A549 (cell line): ENCODE measurements around the gene CCDC9. TPM values are rescaled to one million over a fixed set of nuclear protein-coding genes. Genes with fewer than 3 reads are reported as not detected.

Experiments
- ATAC-seq, 2 experiments: fragments of 200-7000 bp in 1 of 2; fragments of >200 bp in 1 of 2; cut with Nextera tagmentation in 1 of 2; cut with Tn5 transposase in 1 of 2; 3 replicates each; pipeline versions ENCODE4 v1.8.0 to v1.9.1; 2018 to 2020; ENCODE audit warnings: mild to moderate bottlenecking in 1 of 2, moderate library complexity in 1 of 2
- CTCF ChIA-PET: fragments of 300-600 bp; sonication (Branson Sonifier 250); formaldehyde crosslinking; extraction: SDS; loops from one replicate; lab custom pipeline; 2021; ENCODE audit warnings: antibody characterized with exemption, inconsistent platforms; lab: Yijun Ruan, JAX
- POLR2A ChIA-PET: fragments of 350-600 bp; formaldehyde crosslinking; extraction: SDS; loops from one replicate; lab custom pipeline; 2021; ENCODE audit warnings: antibody characterized with exemption, inconsistent platforms; lab: Yijun Ruan, JAX
- DNase-seq, 2 experiments: peaks; one replicate each; pipeline versions ENCODE4 v3.0.0 to v3.0.0-alpha.2; 2011 to 2016; ENCODE audit warnings: low read depth in 1 of 2, low spot score in 1 of 2
- FAIRE-seq: peaks from 2 replicates; lab custom pipeline; 2011; peaks lifted over from hg19 to GRCh38; lab: Jason Lieb, UNC
- H3K27ac ChIP-seq, 2 experiments: fragments of >200 bp; sonication (Bioruptor Twin); formaldehyde crosslinking; 3 replicates each; pipeline ENCODE4 v1.5.1; 2016 to 2017
- H3K4me1 ChIP-seq: fragments of >200 bp; sonication (Bioruptor Twin); formaldehyde crosslinking; 3 replicates; pipeline ENCODE4 v1.6.1; 2016
- H3K4me2 ChIP-seq: fragments of >200 bp; sonication (Bioruptor Twin); formaldehyde crosslinking; 3 replicates; pipeline ENCODE4 v1.6.1; 2016
- H3K4me3 ChIP-seq: fragments of >200 bp; sonication (Bioruptor Twin); formaldehyde crosslinking; 3 replicates; pipeline ENCODE4 v1.5.1; 2016
- H3K9me3 ChIP-seq: fragments of >200 bp; sonication (Bioruptor Twin); formaldehyde crosslinking; 3 replicates; pipeline ENCODE4 v1.6.1; 2016
- CBX2 ChIP-seq: fragments of 200-600 bp; sonication (generic); IDR thresholded peaks from 2 replicates; pipeline ENCODE4 v1.6.1; 2016; ENCODE audit warnings: low read depth, mild to moderate bottlenecking, borderline replicate concordance
- CBX8 ChIP-seq: fragments of 200-600 bp; sonication (generic); IDR thresholded peaks from 2 replicates; pipeline ENCODE4 v1.6.1; 2016
- CEBPB ChIP-seq, 2 experiments: fragments of >200 bp in 1 of 2; sonication (Bioruptor Twin) in 1 of 2; formaldehyde crosslinking in 1 of 2; IDR thresholded peaks; 2 replicates each; pipeline ENCODE4 v1.6.1; 2012 to 2016
- ELK1 ChIP-seq: fragments of 150-350 bp; IDR thresholded peaks from 2 replicates; pipeline ENCODE4 v1.6.1; 2014; ENCODE audit warnings: low read depth, mild to moderate bottlenecking, low read length
- ESRRA ChIP-seq: fragments of 150-350 bp; IDR thresholded peaks from 2 replicates; pipeline ENCODE4 v1.6.1; 2014; ENCODE audit warnings: mild to moderate bottlenecking, low read length, borderline replicate concordance
- FOSL2 ChIP-seq, 2 experiments: fragments of 450-650 bp in 1 of 2; fragments of >200 bp in 1 of 2; sonication (Bioruptor Twin) in 1 of 2; formaldehyde crosslinking; IDR thresholded peaks; 2 replicates each; pipeline versions ENCODE4 v1.5.0 to v1.6.1; 2016 to 2020; ENCODE audit warnings: mild to moderate bottlenecking in 1 of 2, moderate library complexity in 1 of 2
- GATA3 ChIP-seq: IDR thresholded peaks from 2 replicates; pipeline ENCODE4 v1.6.1; 2012; ENCODE audit warnings: borderline replicate concordance
- HES2 ChIP-seq: fragments of >200 bp; sonication (Bioruptor Twin); formaldehyde crosslinking; IDR thresholded peaks from 2 replicates; pipeline ENCODE4 v1.6.1; 2016
- HEYL ChIP-seq: fragments of 250-450 bp; sonication (Bioruptor Pico); IDR thresholded peaks from 2 replicates; pipeline ENCODE4 v1.8.0; 2021; ENCODE audit warnings: mild to moderate bottlenecking, moderate library complexity
- HMGXB4 ChIP-seq: fragments of 250-450 bp; sonication (Bioruptor Pico); IDR thresholded peaks from 2 replicates; pipeline ENCODE4 v1.5.0; 2021; ENCODE audit warnings: mild to moderate bottlenecking, moderate library complexity, borderline replicate concordance
- HOXB13 ChIP-seq: fragments of 250-450 bp; sonication (Bioruptor Pico); IDR thresholded peaks from 2 replicates; pipeline ENCODE4 v1.5.0; 2020; ENCODE audit warnings: low read depth, mild to moderate bottlenecking, moderate library complexity
- JUN ChIP-seq, 2 experiments: fragments of >200 bp; sonication (Bioruptor Twin); formaldehyde crosslinking; IDR thresholded peaks; 2 replicates in 1 of 2; 3 replicates in 1 of 2; pipeline ENCODE4 v1.6.1; 2016 to 2017
- KDM1A ChIP-seq: fragments of 200-600 bp; sonication (generic); IDR thresholded peaks from 2 replicates; pipeline ENCODE4 v1.6.1; 2016; ENCODE audit warnings: low read depth, mild to moderate bottlenecking
- KDM5A ChIP-seq: fragments of 200-600 bp; sonication (generic); IDR thresholded peaks from 2 replicates; pipeline ENCODE4 v1.6.1; 2016; ENCODE audit warnings: antibody characterized with exemption, mild to moderate bottlenecking
- MAZ ChIP-seq: fragments of 150-350 bp; IDR thresholded peaks from 2 replicates; pipeline ENCODE4 v1.6.1; 2014; ENCODE audit warnings: antibody characterized with exemption, low read depth, low read length, borderline replicate concordance
- NFE2L2 ChIP-seq: fragments of 150-350 bp; conservative IDR thresholded peaks from 2 replicates; pipeline ENCODE4 v1.6.1; 2014; ENCODE audit warnings: low read length
- POLR2A ChIP-seq: IDR thresholded peaks from 2 replicates; pipeline ENCODE4 v1.6.1; 2012; ENCODE audit warnings: mild to moderate bottlenecking, low read length
- REST ChIP-seq: fragments of 200-600 bp; sonication (generic); IDR thresholded peaks from 2 replicates; pipeline ENCODE4 v1.6.1; 2016; ENCODE audit warnings: antibody characterized with exemption, mild to moderate bottlenecking, moderate library complexity
- SMC3 ChIP-seq: fragments of >200 bp; sonication (Bioruptor Twin); formaldehyde crosslinking; IDR thresholded peaks from 3 replicates; pipeline ENCODE4 v1.6.1; 2018; ENCODE audit warnings: inconsistent platforms
- ZFP36 ChIP-seq: fragments of 450-650 bp; IDR thresholded peaks from 2 replicates; pipeline ENCODE4 v1.6.1; 2014; ENCODE audit warnings: borderline replicate concordance; ENCODE audit not compliant: partially characterized antibody
- WGBS: methylation state at CpG from one replicate; pipeline ENCODE4 v1.1.6; 2017; ENCODE audit errors: missing lambda C conversion rate; 5-methylcytosine and 5-hydroxymethylcytosine counted together
- polyA plus RNA-seq, 4 experiments: library from polyadenylated mRNA; depleted of rRNA in 3 of 4; stranded (reverse); fragments of >200 nt; fragmentation: RNase III in 1 of 4; extraction: RNeasy Plus Mini Kit Qiagen cat#74134 plus additional on column Dnase treatment in 1 of 4; gene quantifications; 2 replicates in 3 of 4; 3 replicates in 1 of 4; pipeline ENCODE4 v1.2.3, GENCODE V29; 2011 to 2017
- TF ChIP-seq, protein P1 (sequence below): fragments of 250-450 bp; sonication (Bioruptor Pico); IDR thresholded peaks from 2 replicates; pipeline ENCODE4 v1.5.0; 2020; ENCODE audit warnings: low read depth, mild to moderate bottlenecking, moderate library complexity

CCDC9 gene
- polyA plus RNA-seq, 2 of the 4 experiments (the other 2 are of a cell fraction) = 9.4 to 24.6 TPM

GRCh38 chr19:47266401-47266941 lies 10.1 kb downstream of the CCDC9 start:
- ChIA-PET CTCF (interaction anchor here (0.6 to 7.2 kb wide), 9 partner anchors 9 to 125 kb away, joined by 3 to 32 read pairs (median 5); partner anchors contain the start of genes DHX34 and INAFM1), POLR2A (interaction anchor here (1.2 to 1.9 kb wide), 2 partner anchors 8 to 10 kb away, joined by 4 to 12 read pairs; partner anchors contain the start of gene CCDC9)
- Histone ChIP-seq H3K9me3 (no peaks in the 10 kb centered on the region), H3K4me3 (no peak overlapping the region), H3K4me2 (no peak overlapping the region), H3K4me1 (no peaks in the 10 kb centered on the region), H3K27ac (no peak overlapping the region)
- ATAC-seq (no peak; a peak in 1 of 6 replicates), FAIRE-seq (no peak), DNase-seq (no peak)
- TF ChIP-seq CBX2 (no peak), HES2 (no peak), ZFP36 (no peak), HOXB13 (CRISPR knock-in tag) (no peak), JUN (IDR thresholded peaks at IDR 0.05) (no peak)
- TF ChIP-seq, protein P1, sequence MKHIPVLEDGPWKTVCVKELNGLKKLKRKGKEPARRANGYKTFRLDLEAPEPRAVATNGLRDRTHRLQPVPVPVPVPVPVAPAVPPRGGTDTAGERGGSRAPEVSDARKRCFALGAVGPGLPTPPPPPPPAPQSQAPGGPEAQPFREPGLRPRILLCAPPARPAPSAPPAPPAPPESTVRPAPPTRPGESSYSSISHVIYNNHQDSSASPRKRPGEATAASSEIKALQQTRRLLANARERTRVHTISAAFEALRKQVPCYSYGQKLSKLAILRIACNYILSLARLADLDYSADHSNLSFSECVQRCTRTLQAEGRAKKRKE (CRISPR knock-in tag) = no peak
- 92% methylated on average over 21 of the region's 21 CpGs for WGBS

GRCh38 chr19:47267350-47267759 lies 11.0 kb downstream of the CCDC9 start:
- ATAC-seq (no peak), DNase-seq (no peak), FAIRE-seq (no peak)
- no peak overlapping the region for H3K27ac ChIP-seq
- POLR2A ChIA-PET = no interaction called here
- peaks cover 2% of the 10 kb centered on the region; the same call in 1 of the 3 replicates for H3K4me1 ChIP-seq
- H3K9me3 ChIP-seq = no peaks in the 10 kb centered on the region
- H3K4me2 ChIP-seq = no peak overlapping the region
- TF ChIP-seq HES2 = no peak
- TF ChIP-seq SMC3 = no peak
- TF ChIP-seq, protein P1 (CRISPR knock-in tag) = no peak
- no peak for TF ChIP-seq REST
- no peak for TF ChIP-seq HOXB13 (CRISPR knock-in tag)
- no peak for TF ChIP-seq ZFP36
- no peak for TF ChIP-seq HMGXB4 (CRISPR knock-in tag)
- TF ChIP-seq CEBPB (IDR thresholded peaks at IDR 0.05) = no peak
- no peak for TF ChIP-seq ELK1
- TF ChIP-seq CBX8 = no peak
- TF ChIP-seq JUN (IDR thresholded peaks at IDR 0.05) = no peak
- no peak for TF ChIP-seq GATA3
- no peak for TF ChIP-seq MAZ
- TF ChIP-seq FOSL2 (IDR thresholded peaks at IDR 0.05) = no peak
- no peak for TF ChIP-seq FOSL2 (CRISPR knock-in tag; IDR thresholded peaks at IDR 0.05)
- TF ChIP-seq POLR2A = no peak
- TF ChIP-seq KDM5A = no peak
- TF ChIP-seq ESRRA = no peak
- no peak for TF ChIP-seq KDM1A
- no peak for TF ChIP-seq HEYL (CRISPR knock-in tag)
- no peak for TF ChIP-seq NFE2L2
- WGBS = 96% methylated on average over 14 of the region's 14 CpGs
- no peak overlapping the region for H3K4me3 ChIP-seq
- CTCF ChIA-PET = interaction anchor here (0.8 to 7.2 kb wide), 8 partner anchors 8 to 124 kb away, joined by 3 to 32 read pairs (median 5); partner anchors contain the start of genes DHX34 and INAFM1
